Omental fat pad (tissue), 4 donors: ENCODE data around the gene FAM9A. TPM values are rescaled to one million over a fixed set of nuclear protein-coding genes. Genes with fewer than 3 reads are reported as not detected.
"Not testable (repeated sequence)": the region's sequence is repeated elsewhere in the genome, so short reads cannot be mapped to it uniquely, and the experiment has no call there.

ENCODE experiments used
- ATAC-seq: fragments of 150-250 bp; one replicate; pipeline ENCODE4 v1.9.1; 2016; ENCODE audit warnings: mild to moderate bottlenecking, moderate library complexity; ENCODE audit not compliant: low FRiP score
- DNase-seq: peaks from one replicate; pipeline ENCODE4 v3.0.0-alpha.2; 2019; ENCODE audit warnings: low spot score
- total RNA-seq, 4 donors: library from RNA; depleted of rRNA; stranded (reverse); fragments of >200 nt; gene quantifications; one replicate each; pipeline ENCODE4 v1.1.0, GENCODE V29; 2016
- TF ChIP-seq, protein P1 (sequence below), 3 donors: fragments of 450-650 bp; IDR thresholded peaks; one replicate each; pipeline ENCODE4 v1.5.1; 2016 to 2017; ENCODE audit warnings: antibody characterized with exemption in 3 of 3, mild to moderate bottlenecking in 3 of 3, moderate library complexity in 2 of 3

FAM9A gene
- total RNA-seq, 4 donors from 2014 or later, result not detected

DNA sequence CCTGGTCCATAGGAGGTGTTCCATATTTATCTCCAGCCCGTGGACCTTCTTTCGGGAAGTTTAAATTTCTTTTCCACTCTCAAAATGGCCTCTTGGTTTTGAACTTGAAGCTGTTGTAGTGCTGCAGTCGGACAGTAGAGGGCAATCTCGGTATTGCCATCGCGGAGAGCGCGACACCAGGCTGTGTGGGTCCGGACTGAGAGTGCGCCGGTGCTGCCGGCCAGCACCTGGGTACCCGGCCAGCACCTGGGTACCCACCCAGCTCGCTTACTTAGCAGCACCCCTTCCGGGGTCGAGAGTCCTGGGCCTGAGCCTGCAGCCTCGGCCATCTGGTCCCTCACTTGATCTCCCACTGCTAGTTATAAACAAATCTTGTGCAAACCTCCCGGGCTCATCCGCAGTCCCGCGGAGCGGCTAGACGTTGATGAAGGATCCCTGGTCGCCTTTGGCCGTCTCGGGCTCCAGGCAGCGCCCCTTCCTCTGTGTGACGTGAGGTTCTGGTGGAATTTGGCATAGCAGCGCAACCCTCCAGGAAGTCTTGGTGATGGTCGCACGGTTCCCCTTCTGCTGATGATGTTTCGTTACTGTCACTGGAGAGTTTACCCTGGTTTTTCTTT, 18.0 kb downstream of the FAM9A start:
- TF ChIP-seq, protein P1, sequence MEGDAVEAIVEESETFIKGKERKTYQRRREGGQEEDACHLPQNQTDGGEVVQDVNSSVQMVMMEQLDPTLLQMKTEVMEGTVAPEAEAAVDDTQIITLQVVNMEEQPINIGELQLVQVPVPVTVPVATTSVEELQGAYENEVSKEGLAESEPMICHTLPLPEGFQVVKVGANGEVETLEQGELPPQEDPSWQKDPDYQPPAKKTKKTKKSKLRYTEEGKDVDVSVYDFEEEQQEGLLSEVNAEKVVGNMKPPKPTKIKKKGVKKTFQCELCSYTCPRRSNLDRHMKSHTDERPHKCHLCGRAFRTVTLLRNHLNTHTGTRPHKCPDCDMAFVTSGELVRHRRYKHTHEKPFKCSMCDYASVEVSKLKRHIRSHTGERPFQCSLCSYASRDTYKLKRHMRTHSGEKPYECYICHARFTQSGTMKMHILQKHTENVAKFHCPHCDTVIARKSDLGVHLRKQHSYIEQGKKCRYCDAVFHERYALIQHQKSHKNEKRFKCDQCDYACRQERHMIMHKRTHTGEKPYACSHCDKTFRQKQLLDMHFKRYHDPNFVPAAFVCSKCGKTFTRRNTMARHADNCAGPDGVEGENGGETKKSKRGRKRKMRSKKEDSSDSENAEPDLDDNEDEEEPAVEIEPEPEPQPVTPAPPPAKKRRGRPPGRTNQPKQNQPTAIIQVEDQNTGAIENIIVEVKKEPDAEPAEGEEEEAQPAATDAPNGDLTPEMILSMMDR (IDR thresholded peaks at IDR 0.05), result no peak
- no peak for DNase-seq
- no peak for ATAC-seq

DNA sequence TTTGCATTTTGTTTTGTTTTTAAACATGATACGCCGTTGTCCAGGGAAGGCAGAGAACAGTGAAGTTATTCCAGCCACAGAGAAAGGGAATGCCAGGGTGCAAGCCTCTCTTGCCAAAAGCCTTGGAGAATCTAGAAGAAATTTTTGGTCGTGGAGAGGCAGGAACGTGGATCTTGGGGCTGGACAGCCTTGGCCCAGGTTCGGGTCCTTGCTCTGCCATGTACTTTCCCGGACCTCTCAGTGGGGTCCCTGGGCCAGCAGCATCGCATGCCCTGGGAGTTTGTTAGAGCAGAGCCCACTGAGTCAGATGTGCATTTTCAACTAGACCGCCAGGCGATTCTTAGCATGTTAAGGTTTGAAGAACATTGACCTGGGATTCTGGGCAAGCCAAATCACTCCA, 18.6 kb downstream of the FAM9A start:
- DNase-seq (no peak), ATAC-seq (no peak)
- TF ChIP-seq, protein P1 (IDR thresholded peaks at IDR 0.05), result no peak

DNA sequence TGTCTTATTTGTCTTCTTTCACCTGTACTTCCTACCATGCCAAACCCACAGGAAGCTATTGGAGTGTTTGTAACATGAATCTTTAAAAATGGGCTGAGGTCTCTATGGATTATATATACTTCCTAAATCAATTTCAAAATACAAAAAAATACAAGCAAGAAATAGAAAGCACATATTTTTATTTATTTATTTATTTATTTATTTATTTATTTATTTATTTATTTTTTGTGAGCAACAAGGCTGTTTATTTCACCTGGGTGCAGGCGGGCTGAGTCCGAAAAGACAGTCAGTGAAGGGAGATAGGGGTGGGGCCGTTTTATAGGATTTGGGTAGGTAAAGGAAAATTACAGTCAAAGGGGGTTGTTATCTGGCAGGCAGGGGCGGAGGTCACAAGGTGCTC, 19.3 kb downstream of the FAM9A start:
- DNase-seq, ATAC-seq: not testable (repeated sequence)

DNA sequence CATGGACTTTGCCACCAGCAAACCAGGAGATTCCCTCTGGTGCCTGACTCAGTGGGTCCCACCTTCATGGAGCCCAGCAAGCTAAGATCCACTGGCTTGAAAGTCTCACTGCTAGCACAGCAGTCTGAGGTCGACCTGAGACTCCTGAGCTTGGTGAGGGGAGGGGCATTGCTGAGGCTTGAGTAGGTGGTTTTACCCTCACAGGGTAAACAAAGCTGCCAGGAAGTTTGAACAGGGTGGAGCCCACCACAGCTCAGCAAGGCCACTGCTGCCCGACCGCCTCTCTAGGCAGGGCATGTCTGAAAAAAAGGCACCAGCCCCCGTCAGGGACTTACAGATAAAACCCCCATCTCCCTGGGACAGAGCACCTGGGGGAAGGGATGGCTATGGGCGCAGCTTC, 28.1 kb downstream of the FAM9A start:
- no peak for DNase-seq
- TF ChIP-seq, protein P1 (IDR thresholded peaks at IDR 0.05), result no peak
- no peak for ATAC-seq

DNA sequence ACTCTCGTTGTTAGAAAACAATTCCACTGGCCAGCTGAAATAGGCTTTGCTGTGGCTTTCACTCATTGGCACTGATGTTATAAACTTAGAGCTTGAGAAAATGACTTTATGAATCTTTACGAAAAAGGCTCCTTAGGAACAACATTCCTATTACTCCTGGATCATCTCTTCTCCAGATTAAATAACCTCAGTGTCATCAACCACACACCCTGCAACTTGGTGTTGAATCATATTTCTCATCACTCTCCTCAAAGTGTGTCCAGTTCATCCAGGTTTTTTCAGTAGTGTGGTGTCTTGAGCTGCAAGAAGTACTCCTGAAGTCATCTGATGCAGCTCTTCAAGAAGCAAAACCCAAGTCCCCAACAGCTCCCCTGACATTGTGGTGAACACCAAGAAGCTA, 41.2 kb downstream of the FAM9A start:
- ATAC-seq (no peak), DNase-seq (no peak)
- TF ChIP-seq, protein P1 (IDR thresholded peaks at IDR 0.05), result no peak

DNA sequence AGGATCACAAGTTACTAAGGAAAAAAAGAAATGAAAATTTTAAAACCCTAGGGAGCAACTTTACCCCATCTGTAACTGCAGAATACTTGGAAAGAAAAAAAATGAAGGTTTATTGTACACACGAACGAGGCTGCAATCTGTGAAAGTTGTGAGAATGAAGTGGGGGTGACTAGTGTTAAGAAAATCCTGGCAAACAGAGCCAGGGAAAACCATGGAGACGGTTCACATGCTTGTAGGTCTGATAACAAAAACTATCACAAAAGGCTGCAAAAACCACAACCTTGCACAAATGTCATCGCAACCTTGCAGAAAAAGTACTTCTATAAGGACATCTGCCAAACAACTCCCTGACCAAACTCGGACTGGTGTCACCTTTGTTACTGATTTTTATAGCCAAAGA, 42.5 kb downstream of the FAM9A start:
- not testable (repeated sequence) for DNase-seq, ATAC-seq

DNA sequence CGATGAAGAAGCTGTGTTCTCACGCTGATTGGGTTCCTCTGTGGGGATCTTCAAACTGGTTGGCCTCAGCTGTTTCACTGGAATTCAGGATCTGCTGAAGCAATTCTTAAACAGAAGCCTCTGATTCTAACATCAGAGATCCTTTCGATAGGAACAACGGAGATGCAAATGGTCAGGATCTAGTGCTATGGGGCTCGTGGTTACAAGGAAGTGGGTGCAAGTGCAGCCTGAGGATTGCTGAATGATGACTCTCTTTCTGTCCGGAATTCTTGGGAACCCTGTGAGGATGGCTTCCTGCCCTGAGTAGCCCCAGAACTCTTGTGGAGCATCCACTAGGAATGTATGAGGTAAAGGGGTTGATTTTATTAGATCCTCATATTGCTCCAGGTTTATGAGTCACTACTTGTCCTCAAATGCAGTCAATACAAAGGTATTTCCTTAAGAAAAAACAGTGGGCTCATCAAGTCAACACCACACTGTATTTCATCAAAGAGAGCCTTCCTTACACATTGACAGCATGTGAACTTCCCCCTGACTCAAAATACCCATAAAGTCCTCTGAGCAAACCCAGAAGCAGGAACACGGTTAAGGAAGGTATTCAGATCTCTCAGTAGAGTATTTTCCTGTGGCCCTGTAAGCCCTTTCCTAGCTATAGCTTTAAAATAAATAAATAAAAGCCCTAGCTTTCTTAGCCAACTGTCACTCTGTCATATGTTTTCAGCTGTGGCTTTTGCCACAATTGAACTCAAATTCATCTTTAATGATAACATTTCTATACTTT, 43.4 kb downstream of the FAM9A start:
- not testable (repeated sequence) for DNase-seq, ATAC-seq

DNA sequence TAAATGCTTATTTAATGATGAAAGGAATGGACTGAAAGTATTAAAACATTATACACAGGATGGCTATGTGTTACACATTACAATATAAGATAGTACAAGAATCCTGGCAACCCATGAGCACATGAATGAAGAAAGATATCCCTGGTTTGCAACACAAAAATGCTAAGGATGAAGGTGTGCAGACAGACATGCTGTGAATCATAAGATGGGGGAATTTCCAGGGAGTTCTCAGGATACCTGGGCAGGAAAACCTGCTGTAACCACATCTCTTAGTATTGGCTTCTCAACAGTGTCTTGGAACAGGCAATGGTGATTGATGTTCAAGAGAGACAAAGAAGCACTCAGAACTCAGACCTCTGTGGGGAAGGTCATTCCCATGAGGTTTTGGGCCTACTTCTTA, 45.4 kb downstream of the FAM9A start:
- ATAC-seq (no peak), DNase-seq (no peak)
- TF ChIP-seq, protein P1 (IDR thresholded peaks at IDR 0.05), result no peak
